SK-N-SH (cell line): Measurements from ENCODE around the gene HLA-E.

Experiments
- ELF1 ChIP-seq: IDR thresholded peaks from 2 replicates; pipeline ENCODE4 v1.4.0; 2012
- EZH2phosphoT487 ChIP-seq: fragments of 200-600 bp; sonication (generic); IDR thresholded peaks from 2 replicates; pipeline ENCODE4 v1.6.1; 2017; ENCODE audit warnings: low read depth, mixed run types, mild to moderate bottlenecking, antibody characterized with exemption, moderate library complexity, borderline replicate concordance
- GABPA ChIP-seq: IDR thresholded peaks from 2 replicates; pipeline ENCODE4 v1.4.0; 2012; ENCODE audit warnings: low read depth, mild to moderate bottlenecking
- GATA2 ChIP-seq: sonication (generic); formaldehyde crosslinking; IDR thresholded peaks from 2 replicates; pipeline ENCODE4 v1.5.0; 2020; ENCODE audit warnings: mild to moderate bottlenecking, missing genetic modification reagents
- NFIC ChIP-seq: IDR thresholded peaks from 2 replicates; pipeline ENCODE4 v1.4.0; 2012; ENCODE audit warnings: borderline replicate concordance
- POLR2AphosphoS5 ChIP-seq: IDR thresholded peaks from 2 replicates; pipeline ENCODE4 v1.6.1; 2012; ENCODE audit warnings: low read depth, low read length
- RAD21 ChIP-seq: IDR thresholded peaks from 2 replicates; pipeline ENCODE4 v1.6.1; 2012; ENCODE audit warnings: mild to moderate bottlenecking, low read length
- TF ChIP-seq, protein P1 (sequence below): fragments of 200-600 bp; sonication (generic); IDR thresholded peaks from 2 replicates; pipeline ENCODE4 v1.6.1; 2017; ENCODE audit warnings: antibody characterized with exemption, mild to moderate bottlenecking, moderate library complexity
- TF ChIP-seq, protein P2 (sequence below): IDR thresholded peaks from 2 replicates; pipeline ENCODE4 v1.6.1; 2012; ENCODE audit warnings: mild to moderate bottlenecking, low read depth, low read length, moderate library complexity
- TF ChIP-seq, protein P3 (sequence below): fragments of 150-350 bp; IDR thresholded peaks from 2 replicates; pipeline ENCODE4 v1.6.1; 2017; ENCODE audit warnings: antibody characterized with exemption, low read length, low read depth, borderline replicate concordance

DNA sequence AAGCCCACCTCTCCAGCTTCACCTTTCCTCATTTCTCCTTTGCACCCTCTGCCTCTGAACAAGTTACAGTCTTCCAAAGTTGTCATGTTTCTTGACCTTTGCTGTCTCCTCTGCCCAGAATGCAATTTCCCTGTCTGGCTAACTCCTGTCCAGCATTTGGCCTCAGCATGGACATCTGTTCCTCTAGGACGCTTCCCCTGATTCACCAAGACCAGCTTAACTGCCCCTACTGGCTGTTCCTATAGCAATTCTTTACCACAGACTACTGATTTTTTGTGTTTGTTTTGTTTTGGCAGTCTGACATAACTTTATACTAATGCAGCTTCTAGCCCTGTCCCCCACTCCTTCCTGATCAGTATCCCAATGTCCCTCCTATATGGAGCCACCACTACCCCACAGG, 53.6 kb downstream of the HLA-E start:
- TF ChIP-seq, protein P1, sequence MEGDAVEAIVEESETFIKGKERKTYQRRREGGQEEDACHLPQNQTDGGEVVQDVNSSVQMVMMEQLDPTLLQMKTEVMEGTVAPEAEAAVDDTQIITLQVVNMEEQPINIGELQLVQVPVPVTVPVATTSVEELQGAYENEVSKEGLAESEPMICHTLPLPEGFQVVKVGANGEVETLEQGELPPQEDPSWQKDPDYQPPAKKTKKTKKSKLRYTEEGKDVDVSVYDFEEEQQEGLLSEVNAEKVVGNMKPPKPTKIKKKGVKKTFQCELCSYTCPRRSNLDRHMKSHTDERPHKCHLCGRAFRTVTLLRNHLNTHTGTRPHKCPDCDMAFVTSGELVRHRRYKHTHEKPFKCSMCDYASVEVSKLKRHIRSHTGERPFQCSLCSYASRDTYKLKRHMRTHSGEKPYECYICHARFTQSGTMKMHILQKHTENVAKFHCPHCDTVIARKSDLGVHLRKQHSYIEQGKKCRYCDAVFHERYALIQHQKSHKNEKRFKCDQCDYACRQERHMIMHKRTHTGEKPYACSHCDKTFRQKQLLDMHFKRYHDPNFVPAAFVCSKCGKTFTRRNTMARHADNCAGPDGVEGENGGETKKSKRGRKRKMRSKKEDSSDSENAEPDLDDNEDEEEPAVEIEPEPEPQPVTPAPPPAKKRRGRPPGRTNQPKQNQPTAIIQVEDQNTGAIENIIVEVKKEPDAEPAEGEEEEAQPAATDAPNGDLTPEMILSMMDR, result peak; percentile 21; the same call in 1 of the 2 replicates
- TF ChIP-seq, protein P2, sequence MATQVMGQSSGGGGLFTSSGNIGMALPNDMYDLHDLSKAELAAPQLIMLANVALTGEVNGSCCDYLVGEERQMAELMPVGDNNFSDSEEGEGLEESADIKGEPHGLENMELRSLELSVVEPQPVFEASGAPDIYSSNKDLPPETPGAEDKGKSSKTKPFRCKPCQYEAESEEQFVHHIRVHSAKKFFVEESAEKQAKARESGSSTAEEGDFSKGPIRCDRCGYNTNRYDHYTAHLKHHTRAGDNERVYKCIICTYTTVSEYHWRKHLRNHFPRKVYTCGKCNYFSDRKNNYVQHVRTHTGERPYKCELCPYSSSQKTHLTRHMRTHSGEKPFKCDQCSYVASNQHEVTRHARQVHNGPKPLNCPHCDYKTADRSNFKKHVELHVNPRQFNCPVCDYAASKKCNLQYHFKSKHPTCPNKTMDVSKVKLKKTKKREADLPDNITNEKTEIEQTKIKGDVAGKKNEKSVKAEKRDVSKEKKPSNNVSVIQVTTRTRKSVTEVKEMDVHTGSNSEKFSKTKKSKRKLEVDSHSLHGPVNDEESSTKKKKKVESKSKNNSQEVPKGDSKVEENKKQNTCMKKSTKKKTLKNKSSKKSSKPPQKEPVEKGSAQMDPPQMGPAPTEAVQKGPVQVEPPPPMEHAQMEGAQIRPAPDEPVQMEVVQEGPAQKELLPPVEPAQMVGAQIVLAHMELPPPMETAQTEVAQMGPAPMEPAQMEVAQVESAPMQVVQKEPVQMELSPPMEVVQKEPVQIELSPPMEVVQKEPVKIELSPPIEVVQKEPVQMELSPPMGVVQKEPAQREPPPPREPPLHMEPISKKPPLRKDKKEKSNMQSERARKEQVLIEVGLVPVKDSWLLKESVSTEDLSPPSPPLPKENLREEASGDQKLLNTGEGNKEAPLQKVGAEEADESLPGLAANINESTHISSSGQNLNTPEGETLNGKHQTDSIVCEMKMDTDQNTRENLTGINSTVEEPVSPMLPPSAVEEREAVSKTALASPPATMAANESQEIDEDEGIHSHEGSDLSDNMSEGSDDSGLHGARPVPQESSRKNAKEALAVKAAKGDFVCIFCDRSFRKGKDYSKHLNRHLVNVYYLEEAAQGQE, result no peak
- TF ChIP-seq POLR2AphosphoS5 (no peak), ELF1 (no peak), NFIC (no peak), GATA2 (CRISPR knock-in tag) (no peak), EZH2phosphoT487 (no peak), RAD21 (no peak), GABPA (no peak)
- TF ChIP-seq, protein P3, sequence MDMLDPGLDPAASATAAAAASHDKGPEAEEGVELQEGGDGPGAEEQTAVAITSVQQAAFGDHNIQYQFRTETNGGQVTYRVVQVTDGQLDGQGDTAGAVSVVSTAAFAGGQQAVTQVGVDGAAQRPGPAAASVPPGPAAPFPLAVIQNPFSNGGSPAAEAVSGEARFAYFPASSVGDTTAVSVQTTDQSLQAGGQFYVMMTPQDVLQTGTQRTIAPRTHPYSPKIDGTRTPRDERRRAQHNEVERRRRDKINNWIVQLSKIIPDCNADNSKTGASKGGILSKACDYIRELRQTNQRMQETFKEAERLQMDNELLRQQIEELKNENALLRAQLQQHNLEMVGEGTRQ, result no peak
